Loucy (cell line): ENCODE results near the gene LMAN2L.

ENCODE experiments used
- CTCF ChIP-seq: fragments of 200-600 bp; sonication (generic); conservative IDR thresholded peaks from 2 replicates; pipeline ENCODE4 v1.5.1; 2014; ENCODE audit warnings: mild to moderate bottlenecking, antibody characterized with exemption, low read length
- EZH2phosphoT487 ChIP-seq: fragments of 200-600 bp; IDR thresholded peaks from 2 replicates; pipeline ENCODE4 v1.6.1; 2018; ENCODE audit warnings: antibody characterized with exemption, mild to moderate bottlenecking, moderate library complexity, borderline replicate concordance

- TF ChIP-seq CTCF (no peak), EZH2phosphoT487 (no peak)
Observed at GRCh38 chr2:96684883-96685576, 54.8 kb downstream of the LMAN2L start.
